Hepatocyte (in vitro differentiated cells): ENCODE measurements around the gene POLK. TPM values are rescaled to one million over a fixed set of nuclear protein-coding genes. Genes with fewer than 3 reads are reported as not detected.

Experiments
- DNase-seq: peaks from one replicate; pipeline ENCODE4 v3.0.0-alpha.2; 2016; ENCODE audit warnings: low spot score
- H2AFZ ChIP-seq: fragments of 200-600 bp; sonication (generic); 2 replicates; pipeline ENCODE4 v1.6.0; 2016; ENCODE audit warnings: antibody characterized with exemption, mild to moderate bottlenecking
- H3K27ac ChIP-seq: fragments of 200-600 bp; sonication (generic); 2 replicates; pipeline ENCODE4 v1.5.1; 2016; ENCODE audit warnings: mild to moderate bottlenecking
- H3K27me3 ChIP-seq: fragments of 200-600 bp; sonication (generic); 2 replicates; pipeline ENCODE4 v1.6.1; 2016
- H3K36me3 ChIP-seq: fragments of 200-600 bp; sonication (generic); replicated peaks from 2 replicates; pipeline ENCODE4 v1.5.1; 2016; ENCODE audit warnings: low read depth; ENCODE audit not compliant: insufficient read depth
- H3K4me1 ChIP-seq: fragments of 200-600 bp; sonication (generic); 2 replicates; pipeline ENCODE4 v1.5.1; 2016; ENCODE audit warnings: mild to moderate bottlenecking, moderate library complexity; ENCODE audit not compliant: insufficient read depth
- H3K4me2 ChIP-seq: fragments of 200-600 bp; sonication (generic); 2 replicates; pipeline ENCODE4 v1.6.0; 2016
- H3K4me3 ChIP-seq: fragments of 200-600 bp; sonication (generic); 2 replicates; pipeline ENCODE4 v1.5.1; 2016; ENCODE audit warnings: mild to moderate bottlenecking
- H3K79me2 ChIP-seq: fragments of 200-600 bp; sonication (generic); 2 replicates; pipeline ENCODE4 v1.6.0; 2017; ENCODE audit warnings: mild to moderate bottlenecking
- H3K9me2 ChIP-seq: fragments of 200-600 bp; sonication (generic); replicated peaks from 2 replicates; pipeline ENCODE4 v1.6.0; 2017; ENCODE audit warnings: mild to moderate bottlenecking; ENCODE audit not compliant: insufficient read depth
- H3K9me3 ChIP-seq: fragments of 200-600 bp; sonication (generic); 2 replicates; pipeline ENCODE4 v1.5.1; 2016; ENCODE audit warnings: low read depth, mild to moderate bottlenecking
- H4K20me1 ChIP-seq: fragments of 200-600 bp; sonication (generic); 2 replicates; pipeline ENCODE4 v1.6.0; 2016; ENCODE audit warnings: mild to moderate bottlenecking; ENCODE audit not compliant: insufficient read depth, poor library complexity, severe bottlenecking
- EZH2 ChIP-seq: fragments of 200-600 bp; sonication (generic); IDR thresholded peaks from 2 replicates; pipeline ENCODE4 v1.6.1; 2016; ENCODE audit warnings: antibody characterized with exemption, mild to moderate bottlenecking, borderline replicate concordance
- EZH2phosphoT487 ChIP-seq: fragments of 200-600 bp; sonication (generic); IDR thresholded peaks from one replicate; pipeline ENCODE4 v1.6.1; 2018; ENCODE audit warnings: antibody characterized with exemption, mild to moderate bottlenecking, low read depth, moderate library complexity; ENCODE audit not compliant: unreplicated experiment, severe bottlenecking
- WGBS: methylation state at CpG from one replicate; pipeline ENCODE4 v1.1.6; 2016; ENCODE audit warnings: low lambda C conversion rate; ENCODE audit errors: missing lambda C conversion rate; 5-methylcytosine and 5-hydroxymethylcytosine counted together
- polyA plus RNA-seq: library from polyadenylated mRNA; unstranded; fragments of >200 nt; fragmentation: Nextera tagmentation; extraction: Ambion mirVana; gene quantifications from 2 replicates; pipeline ENCODE4 v1.2.1, GENCODE V29; 2016
- total RNA-seq: library from RNA; depleted of rRNA; stranded (reverse); fragments of >200 nt; gene quantifications from 2 replicates; pipeline ENCODE4 v1.2.3, GENCODE V29; 2014
- TF ChIP-seq, protein P1 (sequence below): fragments of 200-600 bp; sonication (generic); IDR thresholded peaks from 2 replicates; pipeline ENCODE4 v1.5.1; 2016; ENCODE audit warnings: antibody characterized with exemption, mild to moderate bottlenecking; ENCODE audit not compliant: poor library complexity

POLK gene
- total and polyA plus RNA-seq, 2 experiments from 2014 or later, result 9.0 to 27.1 TPM

DNA sequence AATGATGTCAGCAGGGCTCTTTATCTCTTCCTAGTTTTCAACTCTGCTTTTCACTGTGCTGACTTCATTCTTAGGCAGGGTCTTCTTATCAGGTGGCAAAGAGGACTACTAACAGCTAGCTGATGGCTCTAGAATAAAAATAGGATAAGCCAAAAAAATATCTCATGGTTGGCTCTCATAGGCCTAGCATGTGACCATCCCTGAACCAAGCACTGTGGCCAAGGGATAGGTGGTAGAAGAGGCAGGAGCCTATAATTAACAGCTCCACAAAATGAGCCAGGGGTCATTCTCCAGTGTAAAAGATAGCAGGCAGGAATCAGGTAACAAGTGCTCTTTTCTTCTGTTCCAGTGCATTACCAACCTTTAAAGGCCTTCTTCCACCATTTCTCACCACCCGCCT lies 120.6 kb downstream of the POLK start:
- Histone ChIP-seq H2AFZ (no peak overlapping the region), H3K4me1 (no peaks in the 10 kb centered on the region), H3K9me3 (no peaks in the 10 kb centered on the region), H3K36me3 (no peaks in the 10 kb centered on the region), H4K20me1 (no peaks in the 10 kb centered on the region), H3K79me2 (no peaks in the 10 kb centered on the region), H3K9me2 (no peaks in the 10 kb centered on the region), H3K27me3 (no peaks in the 10 kb centered on the region), H3K4me2 (no peak overlapping the region), H3K4me3 (no peak overlapping the region), H3K27ac (no peak overlapping the region)
- no peak for DNase-seq
- TF ChIP-seq, protein P1, sequence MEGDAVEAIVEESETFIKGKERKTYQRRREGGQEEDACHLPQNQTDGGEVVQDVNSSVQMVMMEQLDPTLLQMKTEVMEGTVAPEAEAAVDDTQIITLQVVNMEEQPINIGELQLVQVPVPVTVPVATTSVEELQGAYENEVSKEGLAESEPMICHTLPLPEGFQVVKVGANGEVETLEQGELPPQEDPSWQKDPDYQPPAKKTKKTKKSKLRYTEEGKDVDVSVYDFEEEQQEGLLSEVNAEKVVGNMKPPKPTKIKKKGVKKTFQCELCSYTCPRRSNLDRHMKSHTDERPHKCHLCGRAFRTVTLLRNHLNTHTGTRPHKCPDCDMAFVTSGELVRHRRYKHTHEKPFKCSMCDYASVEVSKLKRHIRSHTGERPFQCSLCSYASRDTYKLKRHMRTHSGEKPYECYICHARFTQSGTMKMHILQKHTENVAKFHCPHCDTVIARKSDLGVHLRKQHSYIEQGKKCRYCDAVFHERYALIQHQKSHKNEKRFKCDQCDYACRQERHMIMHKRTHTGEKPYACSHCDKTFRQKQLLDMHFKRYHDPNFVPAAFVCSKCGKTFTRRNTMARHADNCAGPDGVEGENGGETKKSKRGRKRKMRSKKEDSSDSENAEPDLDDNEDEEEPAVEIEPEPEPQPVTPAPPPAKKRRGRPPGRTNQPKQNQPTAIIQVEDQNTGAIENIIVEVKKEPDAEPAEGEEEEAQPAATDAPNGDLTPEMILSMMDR, result no peak
- no peak for TF ChIP-seq EZH2phosphoT487
- no peak for TF ChIP-seq EZH2
- WGBS, result 100% methylated on average over 1 of the region's 1 CpG

DNA sequence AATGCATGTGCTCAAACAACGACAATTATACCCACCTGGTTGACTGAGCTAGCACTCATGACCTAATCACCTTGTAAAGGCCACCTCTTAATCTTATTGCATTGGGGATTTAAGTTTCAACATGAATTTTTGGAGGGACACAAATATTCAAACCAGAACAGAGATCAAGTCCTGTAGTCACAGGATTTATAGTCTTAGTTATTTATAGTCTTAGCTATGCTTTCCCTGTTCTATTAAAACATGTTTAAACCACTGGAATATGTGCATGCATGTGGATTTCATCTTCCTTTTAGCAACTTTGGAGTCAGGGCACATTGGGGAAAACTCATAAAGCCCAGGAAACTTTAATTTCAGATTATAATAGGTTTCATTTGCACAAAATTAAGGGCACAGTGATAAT lies 126.3 kb downstream of the POLK start:
- WGBS, result 54% methylated on average over 1 of the region's 1 CpG
- Histone ChIP-seq H3K4me3 (no peak overlapping the region), H3K9me2 (no peaks in the 10 kb centered on the region), H3K79me2 (no peaks in the 10 kb centered on the region), H3K27me3 (no peaks in the 10 kb centered on the region), H3K4me1 (no peaks in the 10 kb centered on the region), H3K36me3 (no peaks in the 10 kb centered on the region), H3K9me3 (no peaks in the 10 kb centered on the region), H2AFZ (no peak overlapping the region), H3K4me2 (no peak overlapping the region), H3K27ac (no peak overlapping the region), H4K20me1 (no peaks in the 10 kb centered on the region)
- no peak for DNase-seq
- TF ChIP-seq EZH2 (no peak), EZH2phosphoT487 (no peak)
- TF ChIP-seq, protein P1, result no peak

DNA sequence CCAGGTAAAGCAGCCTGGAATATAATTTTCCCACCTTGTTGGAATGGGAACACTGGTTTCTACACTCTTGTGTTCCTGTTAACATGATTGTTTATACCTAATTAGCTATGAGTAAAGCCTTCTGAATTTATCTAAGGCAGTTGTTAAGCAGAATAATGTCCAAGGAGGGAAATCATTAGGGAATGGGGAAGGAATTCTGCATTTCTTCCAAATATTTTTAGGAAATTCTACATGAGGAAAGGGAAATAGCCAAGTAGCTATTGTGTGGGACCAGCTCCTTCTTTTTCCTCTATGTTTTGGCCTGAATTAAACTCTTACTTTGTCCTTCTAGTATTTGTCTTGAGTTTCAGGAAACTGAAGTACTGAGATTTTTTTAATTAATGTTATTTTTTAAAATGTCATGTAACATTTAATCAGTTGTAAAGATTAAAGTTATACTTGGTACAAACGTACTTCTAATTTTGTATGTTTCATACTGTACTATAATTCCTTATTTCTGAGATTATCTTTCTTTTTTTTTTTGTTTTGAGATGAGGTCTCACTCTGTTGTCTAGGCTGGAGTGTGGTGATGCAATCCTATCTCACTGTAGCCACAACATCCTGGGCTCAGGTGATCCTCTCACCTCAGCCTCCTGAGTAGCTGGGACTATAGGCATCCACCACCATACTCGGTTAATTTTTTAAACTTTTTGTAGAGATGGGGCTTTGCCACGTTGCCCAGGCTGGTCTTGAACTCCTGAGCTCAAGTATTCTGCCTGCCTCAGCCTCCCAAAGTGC lies 128.0 kb downstream of the POLK start:
- Histone ChIP-seq H3K79me2 (no peaks in the 10 kb centered on the region), H4K20me1 (no peaks in the 10 kb centered on the region), H3K4me2 (no peak overlapping the region), H3K9me3 (no peaks in the 10 kb centered on the region), H3K9me2 (no peaks in the 10 kb centered on the region), H3K4me3 (no peak overlapping the region), H3K27me3 (no peaks in the 10 kb centered on the region), H2AFZ (no peak overlapping the region), H3K36me3 (no peaks in the 10 kb centered on the region), H3K27ac (no peak overlapping the region), H3K4me1 (no peaks in the 10 kb centered on the region)
- WGBS, result 95% methylated on average over 3 of the region's 3 CpGs
- no peak for DNase-seq
- no peak for TF ChIP-seq EZH2
- TF ChIP-seq, protein P1, result no peak

DNA sequence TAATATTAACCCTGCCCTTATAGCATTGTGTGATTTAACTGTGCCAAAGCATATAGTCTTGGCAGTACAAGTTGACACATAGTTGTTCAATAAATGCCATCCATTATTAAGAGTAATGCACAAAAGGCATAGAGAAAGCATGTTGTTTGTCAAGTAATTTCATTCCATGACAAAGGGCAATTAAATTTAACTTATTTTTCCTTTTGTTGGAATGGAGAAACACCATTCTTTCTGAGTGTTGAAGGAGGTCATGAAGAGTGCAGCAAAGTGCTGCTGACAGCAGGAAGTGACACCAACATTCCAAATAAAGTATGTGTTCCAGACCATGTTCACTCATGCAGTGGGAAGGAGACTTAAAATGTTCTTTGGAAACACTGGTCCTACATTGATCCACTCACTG lies 128.7 kb downstream of the POLK start:
- no peaks in the 10 kb centered on the region for H3K79me2 ChIP-seq
- no peaks in the 10 kb centered on the region for H3K36me3 ChIP-seq
- no peaks in the 10 kb centered on the region for H3K9me3 ChIP-seq
- TF ChIP-seq, protein P1, result no peak
- no peak overlapping the region for H2AFZ ChIP-seq
- H3K27me3 ChIP-seq, result no peaks in the 10 kb centered on the region
- no peak overlapping the region for H3K27ac ChIP-seq
- H4K20me1 ChIP-seq, result no peaks in the 10 kb centered on the region
- H3K4me2 ChIP-seq, result no peak overlapping the region
- no peak for DNase-seq
- H3K9me2 ChIP-seq, result no peaks in the 10 kb centered on the region
- H3K4me3 ChIP-seq, result no peak overlapping the region
- H3K4me1 ChIP-seq, result no peaks in the 10 kb centered on the region
